Raji (cell line): ENCODE measurements around the gene MEGF6.
A peak's percentile ranks its signal among the peaks of the same experiment; 100 is the strongest.

ENCODE experiments used
- POLR2A ChIP-seq: IDR thresholded peaks from 2 replicates; pipeline ENCODE4 v1.6.1; 2011; ENCODE audit warnings: low read depth, low read length, control low read depth; ENCODE audit not compliant: insufficient read depth

Gene MEGF6

DNA sequence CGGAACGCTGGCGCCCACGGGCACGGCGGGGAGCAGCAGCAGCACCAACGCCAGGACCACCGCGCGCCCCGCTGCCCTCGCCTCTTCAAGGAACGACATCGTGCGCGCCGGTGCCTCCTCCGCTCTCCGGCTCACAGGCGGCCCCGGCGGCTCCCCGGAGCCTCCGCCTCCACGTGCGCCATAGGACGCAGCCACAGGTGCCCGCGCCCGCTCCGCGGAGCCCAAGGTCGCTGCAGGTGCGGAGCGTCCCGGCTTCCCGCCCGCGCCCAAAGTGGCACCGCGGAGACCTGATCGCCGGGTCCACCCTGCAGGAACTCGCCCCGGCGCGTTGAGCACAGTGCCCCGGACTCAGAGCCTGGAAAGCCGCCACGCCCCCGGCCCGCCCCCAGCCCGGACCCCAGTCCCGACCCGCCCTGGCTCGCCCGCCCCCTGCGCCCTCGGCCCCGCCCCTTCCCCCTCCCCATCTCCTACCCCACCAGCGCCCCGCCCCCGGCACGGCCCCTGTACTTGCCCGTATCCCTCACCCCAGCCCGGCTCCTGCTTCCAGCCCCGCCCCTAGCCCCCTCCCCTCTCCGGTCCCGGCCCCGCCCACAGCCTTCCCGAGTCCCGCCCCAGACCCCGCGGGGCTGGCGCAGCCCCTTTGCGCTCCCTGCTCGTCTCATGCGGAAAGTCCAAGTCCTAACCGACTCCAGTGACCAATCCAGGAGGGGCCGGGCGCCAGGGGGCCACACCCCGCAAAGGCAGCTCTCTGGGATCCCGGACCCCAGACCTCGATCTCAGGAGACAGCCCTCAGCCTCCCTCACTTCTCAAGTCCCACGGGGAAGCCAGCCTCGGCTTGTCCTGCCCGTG, at the start of gene MEGF6:
TSS of gene MEGF6 (minus strand) at position 339 of the 850 bp plus-strand sequence. CDS start at position 99, 240 bp downstream.
- TF ChIP-seq POLR2A, result no peak

DNA sequence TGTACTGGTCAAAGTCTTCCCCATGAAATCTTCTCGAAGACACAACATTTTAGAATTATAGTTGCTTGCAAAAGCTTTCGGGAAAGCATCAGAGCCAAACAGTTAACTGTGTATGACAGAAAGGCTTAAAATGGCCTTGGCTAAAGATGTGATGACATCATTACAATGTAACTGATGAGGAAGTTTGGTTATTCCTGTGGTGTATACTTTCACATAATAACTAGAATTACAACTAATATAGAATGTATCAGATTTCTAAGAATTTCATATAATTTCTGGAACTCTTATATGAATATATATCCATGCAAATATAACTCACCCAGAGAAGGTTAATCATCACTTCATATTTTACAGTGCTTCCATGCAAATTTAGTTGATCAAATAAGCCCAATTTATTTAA, 49.4 kb upstream of the MEGF6 start:
- no peak for TF ChIP-seq POLR2A

GRCh38 chr1:3659093-3659492, 47.8 kb upstream of the MEGF6 start:
- TF ChIP-seq POLR2A, result no peak

DNA sequence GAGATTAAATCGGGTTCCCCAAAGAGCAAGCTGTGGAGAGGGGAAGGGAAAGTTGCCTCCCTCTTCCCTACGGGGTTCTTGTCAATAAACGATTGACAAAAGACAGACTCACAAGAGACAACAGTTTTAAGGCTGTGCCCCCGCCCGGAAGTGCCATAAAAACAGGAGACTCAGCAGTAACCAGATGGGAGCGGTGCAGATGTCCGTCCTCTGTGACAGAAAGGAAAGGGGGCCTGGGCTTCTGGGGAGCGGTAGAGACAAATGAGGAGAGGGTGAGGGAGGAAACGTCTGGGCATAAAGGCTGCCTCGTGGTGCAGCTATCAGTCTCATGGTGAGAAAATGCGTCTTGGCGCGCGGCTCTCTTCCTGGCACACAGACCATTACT, 46.9 kb upstream of the MEGF6 start:
- no peak for TF ChIP-seq POLR2A

GRCh38 chr1:3657578-3658230, 46.4 kb upstream of the MEGF6 start:
- TF ChIP-seq POLR2A, result no peak

DNA sequence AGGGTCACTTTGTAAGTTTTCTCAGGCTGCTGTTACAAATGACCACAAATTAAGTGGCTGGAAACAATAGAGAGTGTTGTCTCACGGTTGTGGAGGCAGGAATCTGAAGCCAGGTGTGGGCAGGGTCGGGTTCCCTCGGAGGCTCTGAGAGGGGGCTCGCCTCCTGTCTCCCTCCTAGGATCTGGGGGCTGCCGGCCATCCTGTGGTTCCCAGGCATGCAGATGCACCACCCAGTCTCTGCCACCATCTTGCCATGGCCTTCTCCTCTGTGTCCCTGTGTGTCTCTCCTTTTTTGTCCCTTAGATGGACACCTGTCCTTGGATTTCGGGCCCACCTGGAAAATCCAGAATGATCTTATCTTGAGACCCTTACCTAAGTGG, 45.8 kb upstream of the MEGF6 start:
- no peak for TF ChIP-seq POLR2A

- TF ChIP-seq POLR2A, result no peak
Measured at GRCh38 chr1:3656450-3657095, 45.3 kb upstream of the MEGF6 start.

DNA sequence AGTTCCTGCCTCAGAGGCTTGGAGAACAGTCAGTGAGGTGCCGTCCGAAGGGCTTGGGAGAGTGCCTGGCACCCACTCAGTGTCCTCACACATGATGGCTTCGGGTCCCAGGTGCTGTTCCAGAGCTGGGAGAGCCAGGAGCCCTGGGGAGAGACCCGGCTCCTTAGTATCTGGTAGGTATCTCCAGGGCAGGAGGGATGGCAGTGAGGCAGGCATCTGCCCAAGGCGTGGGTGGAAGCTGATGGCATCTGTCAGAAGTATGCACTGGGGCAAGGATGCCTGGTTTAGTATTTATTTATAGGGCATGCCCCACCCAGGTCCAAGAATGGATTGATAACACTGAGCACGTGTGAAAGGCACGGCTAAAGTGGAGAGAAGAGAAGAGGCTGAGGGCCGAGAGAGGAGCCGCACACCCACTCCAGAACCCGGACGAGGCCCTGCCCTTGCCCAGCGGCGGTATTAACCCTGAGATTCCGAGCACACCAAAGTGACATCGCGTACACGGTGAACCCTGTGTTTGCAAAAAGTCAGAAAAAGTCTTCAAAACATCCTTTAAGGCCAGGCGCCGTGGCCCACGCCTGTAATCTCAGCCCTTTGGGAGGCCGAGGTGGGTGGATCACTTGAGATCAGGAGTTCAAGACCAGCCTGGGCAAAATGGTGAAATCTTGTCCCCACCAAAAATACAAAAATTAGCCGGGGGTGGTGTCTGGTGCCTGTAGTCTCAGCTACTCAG, 43.4 kb upstream of the MEGF6 start:
- TF ChIP-seq POLR2A, result no peak

DNA sequence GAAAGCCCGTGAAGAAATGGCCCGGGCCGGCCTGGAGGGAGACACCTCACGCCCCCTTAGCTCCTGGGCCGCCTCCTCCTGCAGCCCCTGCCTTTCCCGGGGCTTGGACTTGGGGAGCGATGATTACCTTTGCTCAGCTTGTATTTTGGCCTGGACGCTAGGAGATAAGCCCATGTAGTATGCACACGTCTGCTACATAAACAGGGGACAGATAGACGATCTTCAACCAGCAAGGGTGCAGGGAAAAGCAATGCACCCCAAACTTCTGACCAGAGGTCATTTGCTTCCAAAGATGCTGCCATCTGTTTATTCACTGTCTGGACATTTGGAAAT, 41.9 kb upstream of the MEGF6 start:
- no peak for TF ChIP-seq POLR2A

GRCh38 chr1:3652548-3653285, 41.4 kb upstream of the MEGF6 start:
- no peak for TF ChIP-seq POLR2A

DNA sequence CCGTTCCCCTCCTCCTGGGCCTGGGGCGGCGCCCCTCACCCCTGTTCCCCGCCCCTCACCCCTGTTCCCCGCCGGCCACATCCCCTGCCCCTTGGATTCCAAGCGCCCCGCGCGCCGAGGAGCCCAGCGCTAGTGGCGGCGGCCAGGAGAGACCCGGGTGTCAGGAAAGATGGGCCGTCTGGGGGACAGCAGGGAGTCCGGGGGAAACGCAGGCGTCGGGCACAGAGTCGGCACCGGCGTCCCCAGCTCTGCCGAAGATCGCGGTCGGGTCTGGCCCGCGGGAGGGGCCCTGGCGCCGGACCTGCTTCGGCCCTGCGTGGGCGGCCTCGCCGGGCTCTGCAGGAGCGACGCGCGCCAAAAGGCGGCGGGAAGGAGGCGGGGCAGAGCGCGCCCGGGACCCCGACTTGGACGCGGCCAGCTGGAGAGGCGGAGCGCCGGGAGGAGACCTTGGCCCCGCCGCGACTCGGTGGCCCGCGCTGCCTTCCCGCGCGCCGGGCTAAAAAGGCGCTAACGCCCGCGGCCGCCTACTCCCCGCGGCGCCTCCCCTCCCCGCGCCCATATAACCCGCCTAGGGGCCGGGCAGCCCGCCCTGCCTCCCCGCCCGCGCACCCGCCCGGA, 40.7 kb upstream of the MEGF6 start, which contains the start of gene TP73:
TSS of gene TP73 (plus strand) at position 587 of the 618 bp plus-strand sequence. CDS start 29,850 bp downstream, outside the sequence.
- 0 out of 2 replicates have a peak, but pooled peaks have one; percentile 28 for TF ChIP-seq POLR2A

- no peak for TF ChIP-seq POLR2A
Measured at GRCh38 chr1:3651026-3651929, 40.0 kb upstream of the MEGF6 start.
